NCI-H1930 (cell line): ENCODE measurements around the gene CERT1.
A peak's percentile ranks its signal among the peaks of the same experiment; 100 is the strongest.

Experiments used
- DNase-seq, 2 experiments: peaks; one replicate each; lab custom pipeline; 2025; lab: John Stamatoyannopoulos, UW

CERT1 gene

DNA sequence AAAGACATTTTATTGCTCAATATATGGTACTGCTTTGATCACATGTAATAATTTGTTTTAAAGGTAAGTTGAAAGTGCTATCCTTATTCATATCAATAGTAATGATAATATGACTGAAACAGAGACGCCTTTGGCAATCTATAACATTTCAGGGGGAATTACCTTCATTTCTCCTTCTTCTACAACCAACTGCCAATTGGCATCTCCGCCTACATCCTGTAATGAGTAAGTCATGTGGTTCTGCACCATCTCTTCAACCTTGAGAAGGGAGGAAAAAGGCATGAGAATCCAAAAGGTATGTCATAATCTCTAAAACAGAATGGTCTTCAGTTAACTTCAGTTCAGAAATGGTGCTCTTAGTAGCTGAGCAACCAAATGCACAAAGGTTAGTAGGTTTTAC is 122.0 kb downstream of the CERT1 start:
- DNase-seq, result no peak

DNA sequence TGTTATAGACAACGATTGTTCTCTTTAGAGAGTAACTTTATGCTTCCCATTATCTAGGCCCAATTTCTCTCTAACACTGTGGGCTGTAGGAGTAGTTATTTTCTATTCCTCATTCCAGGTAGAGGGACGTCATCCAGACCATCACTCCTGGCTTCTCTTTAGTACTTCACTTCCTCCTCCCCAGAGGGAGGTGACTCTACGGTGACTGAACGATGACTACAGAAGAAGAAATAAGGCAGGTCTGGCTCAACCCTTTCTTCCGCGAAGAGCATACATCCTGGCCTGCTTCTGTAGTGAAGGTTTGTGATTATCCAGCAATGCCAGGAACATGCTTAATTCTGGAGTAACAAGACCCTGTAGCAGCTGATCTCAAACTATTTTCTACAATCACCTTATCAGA is 123.6 kb downstream of the CERT1 start:
- no peak for DNase-seq

DNA sequence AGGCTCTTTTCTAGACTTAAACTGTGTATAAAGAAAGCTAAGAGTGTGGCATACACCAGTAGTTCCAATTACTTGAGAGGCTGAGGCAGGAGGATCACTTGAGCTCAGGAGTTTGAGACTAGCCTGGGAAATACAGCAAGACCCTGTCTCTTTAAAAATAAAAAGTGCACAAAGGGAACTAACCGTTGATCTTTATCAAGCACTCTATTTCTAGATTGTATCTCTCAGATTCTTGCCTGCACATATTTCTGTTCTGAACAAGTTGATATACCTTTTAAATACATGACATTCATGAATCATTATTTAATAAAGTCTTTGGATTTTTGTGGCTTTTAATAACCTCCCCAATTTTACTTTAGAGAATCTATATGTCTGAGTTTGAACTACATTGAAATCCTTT is 127.2 kb downstream of the CERT1 start:
- no peak for DNase-seq

DNA sequence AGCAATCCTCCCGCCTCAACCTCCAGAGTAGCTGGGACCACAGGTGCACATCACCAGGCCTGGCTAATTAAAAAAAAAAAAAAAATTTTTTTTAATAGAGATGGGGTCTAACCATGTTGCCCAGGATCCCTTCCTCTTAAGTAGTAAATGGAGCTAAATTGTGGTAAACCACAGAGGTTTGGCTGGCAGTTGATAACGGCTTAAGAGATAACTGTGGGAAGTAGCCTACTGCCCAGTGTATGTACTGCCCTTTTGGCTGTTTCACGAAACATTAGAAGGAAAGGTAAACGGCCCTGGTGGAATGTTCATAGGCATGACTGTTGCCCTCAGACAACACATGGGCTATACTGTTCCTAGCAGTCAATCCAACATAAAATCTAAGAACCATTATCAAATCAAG is 130.0 kb downstream of the CERT1 start:
- no peak for DNase-seq

DNA sequence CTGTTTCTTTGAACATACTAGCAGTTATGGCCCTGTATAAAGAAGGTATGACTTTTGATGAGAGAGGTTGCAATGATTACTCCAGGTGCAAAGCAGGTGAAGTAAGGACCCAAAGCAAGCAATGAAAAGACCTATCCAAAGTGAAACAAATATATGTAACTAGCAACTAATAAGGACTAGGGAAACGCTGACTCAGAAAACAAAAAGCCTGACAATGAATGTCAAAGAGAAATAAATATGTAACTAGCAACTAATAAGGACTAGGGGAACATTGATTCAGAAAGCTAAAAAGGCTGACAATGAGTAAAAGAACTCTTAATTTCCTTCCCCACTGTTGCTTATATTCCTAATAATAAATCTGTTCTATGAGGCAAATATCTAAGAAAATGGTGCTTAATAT is 131.3 kb downstream of the CERT1 start:
- DNase-seq, result no peak

DNA sequence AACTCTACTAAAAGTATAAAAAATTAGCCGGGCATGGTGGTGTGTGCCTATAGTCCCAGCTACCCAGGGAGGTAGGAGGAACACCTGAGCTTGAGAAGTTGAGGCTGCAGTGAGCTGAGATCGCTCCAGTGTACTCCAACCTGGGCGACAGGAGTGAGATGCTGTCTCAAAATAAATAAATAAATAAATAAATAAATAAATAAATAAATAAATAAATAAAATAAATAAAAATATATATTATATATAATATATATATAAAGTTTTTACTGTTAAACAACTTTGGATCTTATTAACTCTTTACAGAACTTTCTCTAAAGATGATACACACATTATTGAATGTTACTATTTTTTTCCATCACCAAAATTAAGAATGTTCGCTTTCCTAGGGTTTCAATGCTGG is 136.0 kb downstream of the CERT1 start:
- no peak for DNase-seq

DNA sequence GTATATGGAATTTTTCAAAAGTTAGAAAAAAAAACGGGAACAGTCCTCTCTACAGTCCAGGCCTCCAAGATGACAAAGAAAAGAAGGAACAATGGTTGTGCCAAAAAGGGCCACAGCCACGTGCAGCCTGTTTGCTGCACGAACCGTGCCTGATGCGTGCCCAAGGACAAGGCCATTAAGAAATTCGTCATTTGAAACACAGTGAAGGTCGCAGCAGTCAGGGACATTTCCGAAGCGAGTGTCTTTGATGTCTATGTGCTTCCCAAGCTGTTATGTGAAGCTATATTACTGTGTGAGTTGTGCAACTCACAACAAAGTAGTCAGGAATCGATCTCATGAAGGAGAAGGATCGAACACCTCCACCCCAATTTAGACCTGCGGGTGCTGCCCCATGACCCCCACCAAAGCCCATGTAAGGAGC is 137.0 kb downstream of the CERT1 start:
- DNase-seq, result no peak

DNA sequence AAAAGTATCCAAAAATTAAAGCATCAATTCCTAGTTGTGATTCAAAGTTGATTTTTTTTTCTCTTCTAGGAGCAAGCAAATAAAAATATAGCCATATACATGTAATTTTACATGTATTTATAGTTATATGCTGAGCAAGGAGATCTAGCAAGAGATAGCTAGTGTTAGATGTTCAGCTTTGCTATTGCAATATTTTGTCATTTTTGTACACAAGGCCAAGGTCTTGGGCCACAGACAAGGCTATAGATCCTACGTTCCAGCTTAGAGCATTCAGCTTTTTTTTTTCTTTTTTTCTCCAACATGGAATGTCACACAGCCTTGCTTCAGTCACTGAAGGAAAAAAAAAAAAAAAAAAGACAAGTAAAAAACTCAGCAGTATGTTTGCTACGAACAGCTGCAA is 137.6 kb downstream of the CERT1 start:
- no peak for DNase-seq

DNA sequence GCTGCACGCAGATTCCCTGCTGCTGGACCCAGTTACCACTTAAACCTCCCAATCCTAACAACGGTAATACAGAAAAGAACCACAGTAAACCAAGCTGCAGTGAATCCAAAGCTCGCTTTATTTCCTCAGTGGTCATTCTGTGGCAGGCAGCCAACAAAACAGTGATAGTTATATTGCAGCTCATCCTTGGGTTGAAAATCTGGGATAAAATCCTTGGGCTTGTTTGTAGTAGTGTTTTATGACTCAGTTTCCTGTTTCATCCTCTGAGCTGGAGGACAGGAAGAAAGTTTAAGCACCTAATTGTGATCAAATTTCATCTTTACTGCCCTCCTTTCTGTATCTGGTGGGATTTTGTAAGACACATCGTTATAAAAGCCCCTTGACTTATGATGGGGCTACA is 143.0 kb downstream of the CERT1 start:
- no peak for DNase-seq

DNA sequence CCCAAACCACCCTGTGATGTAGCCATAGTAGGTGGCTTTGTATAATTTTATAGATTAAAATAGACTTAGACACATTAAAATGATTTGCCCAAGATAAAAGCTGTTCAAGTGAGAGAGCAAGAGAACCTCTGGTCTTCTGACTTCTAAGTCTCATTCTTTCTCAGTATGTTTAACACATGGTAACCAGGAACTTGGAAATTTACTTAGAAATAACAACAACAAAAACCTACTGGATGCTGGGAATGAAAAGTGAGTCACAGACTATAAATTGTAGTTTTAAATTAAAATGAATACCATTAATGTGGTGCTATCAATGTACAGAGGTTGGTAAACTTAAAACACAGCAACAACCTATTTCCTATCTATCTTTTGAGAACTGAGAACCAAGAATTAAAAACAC is 144.0 kb downstream of the CERT1 start:
- no peak for DNase-seq

DNA sequence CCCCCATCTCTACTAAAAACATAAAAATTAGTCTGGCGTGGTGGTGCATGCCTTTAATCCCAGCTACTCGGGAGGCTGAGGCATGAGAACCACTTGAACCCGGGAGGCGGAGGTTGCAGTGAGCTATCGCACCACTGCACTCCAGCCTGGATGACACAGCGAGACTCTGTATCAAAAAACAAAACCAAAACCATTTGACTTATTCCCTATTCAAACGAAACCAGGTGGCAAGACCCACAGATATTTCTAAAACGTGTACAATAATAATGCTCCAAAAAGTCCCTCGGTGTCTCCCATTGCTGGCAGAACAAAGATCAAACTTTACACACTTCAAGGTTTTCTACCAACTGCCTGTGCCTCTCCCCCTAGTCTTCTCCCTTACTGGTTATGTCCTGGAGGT is 144.6 kb downstream of the CERT1 start:
- DNase-seq, result no peak

DNA sequence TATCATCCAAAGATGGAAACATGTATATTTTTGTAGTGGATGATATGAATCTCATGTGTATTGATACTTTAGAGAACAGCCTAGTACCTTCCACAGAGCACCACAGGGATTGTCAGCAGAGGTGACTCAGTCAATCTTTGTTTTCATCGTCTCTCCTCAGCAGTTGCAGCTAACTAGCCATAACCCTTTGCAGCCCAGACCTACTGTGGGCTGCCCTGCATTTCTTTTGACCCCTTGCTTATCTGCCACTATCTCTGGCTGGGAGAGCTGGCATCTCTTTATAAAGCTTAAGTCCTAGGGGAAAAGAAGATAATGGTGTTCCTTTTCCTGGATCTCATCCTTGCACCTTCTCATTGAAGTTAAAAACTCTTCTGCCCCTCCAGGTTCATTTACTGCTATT is 145.7 kb downstream of the CERT1 start:
- DNase-seq, result no peak

DNA sequence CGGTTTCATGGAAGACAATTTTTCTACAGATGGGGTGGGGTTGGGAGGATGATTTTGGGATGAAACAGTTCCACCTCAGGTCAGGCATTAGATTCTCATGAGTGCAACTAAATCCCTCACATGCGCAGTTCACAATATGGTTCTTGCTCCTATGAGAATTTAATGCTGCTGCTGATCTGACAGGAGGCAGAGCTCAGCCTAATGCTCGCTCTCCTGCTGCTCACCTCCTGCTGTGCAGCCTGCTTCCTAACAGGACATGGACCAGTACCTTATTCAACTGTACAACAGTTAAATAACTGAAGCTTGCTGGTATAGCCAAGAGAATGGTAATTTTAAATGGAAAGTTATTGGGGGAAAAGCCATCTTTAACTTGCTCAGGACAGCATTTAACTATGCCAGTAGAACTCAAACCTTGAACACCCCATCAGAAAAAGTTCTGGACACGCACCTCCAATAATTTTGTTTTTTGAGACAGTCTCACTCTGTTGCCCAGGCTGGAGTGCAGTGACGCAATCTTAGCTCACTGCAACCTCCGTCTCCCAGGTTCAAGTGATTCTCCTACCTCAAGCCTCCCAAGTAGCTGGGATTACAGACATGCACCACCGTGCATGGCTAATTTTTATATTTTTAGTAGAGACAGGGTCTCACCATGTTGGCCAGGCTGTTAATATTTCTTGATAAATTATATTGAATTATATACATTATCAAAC is 146.7 kb downstream of the CERT1 start:
- no peak for DNase-seq

DNA sequence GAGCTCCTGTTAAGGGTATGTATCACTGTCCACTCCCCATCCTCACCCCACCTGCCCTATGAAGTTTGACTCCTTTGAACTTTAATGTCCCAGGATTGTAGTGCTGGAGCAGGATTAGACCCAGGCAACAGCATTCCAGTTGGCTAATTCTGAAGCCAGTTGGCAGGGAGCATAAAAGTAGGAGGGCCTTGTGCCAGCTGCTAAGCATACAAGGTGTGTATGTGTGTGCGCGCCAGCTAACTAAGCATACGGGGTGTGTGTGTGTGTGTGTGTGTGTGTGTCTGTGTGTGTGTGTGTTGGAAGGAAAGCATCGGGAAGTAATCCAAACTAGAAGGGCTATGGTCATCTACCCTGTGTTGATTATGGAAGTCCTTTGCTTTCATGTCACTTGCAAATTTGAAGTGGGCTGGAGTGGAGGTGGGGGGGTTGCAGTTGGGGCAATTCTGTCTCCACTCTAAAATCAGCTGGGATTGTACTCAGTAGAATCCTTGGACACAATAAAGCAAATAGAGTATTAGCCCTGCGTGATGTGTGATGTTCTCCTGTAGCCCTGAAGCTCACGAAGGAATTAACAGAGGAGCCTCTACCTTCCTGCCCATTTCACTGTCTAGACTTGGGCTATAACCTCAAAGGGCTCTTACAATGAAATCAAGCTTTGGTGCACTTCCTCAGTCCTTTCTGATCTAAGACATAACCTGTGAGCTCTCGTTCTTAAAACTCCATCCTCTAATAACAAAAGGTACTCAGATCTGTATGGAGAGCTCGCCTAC is 147.5 kb downstream of the CERT1 start:
- DNase-seq, result no peak

DNA sequence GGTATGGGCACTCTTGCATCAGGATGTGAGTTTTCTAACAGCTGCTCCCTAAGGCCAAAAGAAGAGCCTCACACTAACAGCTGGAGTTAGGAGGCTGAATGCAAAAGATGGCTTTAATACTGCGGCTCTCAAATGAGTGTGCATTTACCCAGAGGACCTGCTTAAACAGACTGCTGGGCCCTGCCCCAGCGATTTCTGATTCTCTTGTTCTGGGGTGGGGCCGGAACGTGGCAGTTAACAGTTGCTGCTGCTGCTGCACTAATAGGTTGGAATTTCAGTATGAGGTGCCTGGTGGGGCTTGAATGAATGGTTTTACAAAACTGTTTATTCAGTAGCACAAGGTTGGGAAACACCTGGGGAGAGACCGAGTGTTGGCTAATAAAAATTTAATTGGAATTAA is 148.3 kb downstream of the CERT1 start:
- no peak for DNase-seq

DNA sequence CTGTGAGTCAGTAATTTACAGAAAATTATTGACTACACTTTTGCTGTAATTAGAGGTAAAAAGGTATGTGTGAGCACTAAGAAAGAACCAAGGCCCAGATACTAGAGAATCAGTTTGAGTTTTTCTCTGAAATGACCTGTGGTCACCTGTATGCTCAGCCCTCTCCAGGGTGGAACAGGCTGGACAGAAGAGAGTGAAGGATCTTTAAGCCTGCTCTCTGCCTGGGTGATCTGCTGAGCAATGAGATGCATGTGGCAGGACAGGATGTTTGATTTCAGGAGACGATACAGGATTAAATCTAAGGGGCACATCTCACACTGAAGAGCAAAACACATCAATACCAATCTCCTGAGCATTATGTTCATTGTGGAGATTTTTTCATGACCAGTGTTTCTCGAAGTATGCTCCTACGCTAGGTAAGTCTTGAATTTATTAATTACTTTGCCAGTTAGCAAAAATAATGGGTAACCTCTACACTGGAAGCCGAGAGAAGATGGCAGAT is 148.9 kb downstream of the CERT1 start:
- DNase-seq, result no peak

DNA sequence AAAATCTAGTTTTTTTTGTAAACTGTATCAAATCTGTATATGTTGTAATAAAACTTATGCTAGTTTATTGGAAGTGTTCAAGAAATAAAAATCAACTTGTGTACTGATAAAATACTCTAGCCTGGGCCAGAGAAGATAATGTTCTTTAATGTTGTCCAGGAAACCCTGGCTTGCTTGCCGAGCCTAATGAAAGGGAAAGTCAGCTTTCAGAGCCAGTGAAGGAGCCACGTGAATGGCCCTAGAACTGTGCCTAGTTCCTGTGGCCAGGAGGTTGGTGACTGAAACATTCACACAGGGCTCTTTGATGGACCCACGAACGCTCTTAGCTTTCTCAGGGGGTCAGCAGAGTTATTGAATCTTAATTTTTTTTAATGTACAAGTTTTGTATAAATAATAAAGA is 150.1 kb downstream of the CERT1 start:
- DNase-seq, result no peak

DNA sequence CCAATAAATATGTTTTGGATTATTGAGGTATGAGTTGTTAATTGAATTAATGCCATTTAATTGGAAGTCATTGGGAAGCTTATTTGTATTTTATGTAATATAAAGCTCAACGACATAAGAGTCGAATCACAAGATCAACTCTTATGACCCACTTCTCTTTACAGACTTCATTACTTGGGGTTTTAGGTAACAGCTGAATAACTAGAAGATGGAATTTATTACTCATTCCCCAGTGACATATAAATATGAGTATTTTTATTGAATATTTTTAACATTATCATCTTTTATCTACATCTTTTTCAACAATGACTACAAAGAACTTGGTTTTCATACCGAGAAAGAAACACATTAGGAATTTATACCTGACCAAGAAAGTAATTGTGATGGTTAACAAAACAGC is 153.3 kb downstream of the CERT1 start:
- DNase-seq, result no peak

DNA sequence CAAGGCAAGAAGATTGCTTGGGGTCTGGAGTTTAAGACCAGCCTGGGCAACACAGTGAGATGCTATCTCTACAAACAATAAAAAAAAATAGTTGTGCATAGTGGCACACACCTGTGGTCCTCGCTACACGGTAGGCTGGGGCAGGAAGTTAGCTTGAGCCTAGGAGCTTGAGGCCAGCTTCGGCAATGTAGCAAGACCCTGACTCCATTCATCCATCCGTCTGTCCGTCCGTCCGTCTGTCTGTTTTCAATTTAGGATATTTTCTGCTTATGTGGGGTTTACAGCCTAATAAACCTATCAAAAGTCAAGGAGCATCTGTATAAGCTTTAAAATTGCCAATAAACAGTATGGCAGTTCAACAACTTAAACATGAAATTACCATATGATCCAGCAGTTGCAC is 154.7 kb downstream of the CERT1 start:
- no peak for DNase-seq

DNA sequence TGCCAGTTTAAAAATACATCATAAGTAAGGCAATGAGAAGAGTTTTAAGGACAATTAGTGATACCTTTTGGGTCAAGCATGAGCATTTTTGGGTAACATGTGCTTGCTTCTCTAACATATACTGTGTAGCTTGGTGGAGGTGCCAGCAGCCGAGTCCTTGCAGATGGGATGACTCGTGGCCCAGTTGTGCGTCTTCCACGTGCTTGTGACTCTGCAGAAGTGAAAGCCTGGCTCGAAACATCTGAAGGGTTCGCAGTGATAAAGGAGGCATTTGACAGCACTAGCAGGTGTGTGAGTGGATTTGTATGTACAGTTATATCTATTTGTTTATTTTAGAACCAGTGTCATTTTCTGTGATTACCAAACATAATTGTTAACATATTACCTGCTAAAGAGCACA is 156.2 kb downstream of the CERT1 start:
- peak in 1 of 2 experiments; percentile 2 for DNase-seq

DNA sequence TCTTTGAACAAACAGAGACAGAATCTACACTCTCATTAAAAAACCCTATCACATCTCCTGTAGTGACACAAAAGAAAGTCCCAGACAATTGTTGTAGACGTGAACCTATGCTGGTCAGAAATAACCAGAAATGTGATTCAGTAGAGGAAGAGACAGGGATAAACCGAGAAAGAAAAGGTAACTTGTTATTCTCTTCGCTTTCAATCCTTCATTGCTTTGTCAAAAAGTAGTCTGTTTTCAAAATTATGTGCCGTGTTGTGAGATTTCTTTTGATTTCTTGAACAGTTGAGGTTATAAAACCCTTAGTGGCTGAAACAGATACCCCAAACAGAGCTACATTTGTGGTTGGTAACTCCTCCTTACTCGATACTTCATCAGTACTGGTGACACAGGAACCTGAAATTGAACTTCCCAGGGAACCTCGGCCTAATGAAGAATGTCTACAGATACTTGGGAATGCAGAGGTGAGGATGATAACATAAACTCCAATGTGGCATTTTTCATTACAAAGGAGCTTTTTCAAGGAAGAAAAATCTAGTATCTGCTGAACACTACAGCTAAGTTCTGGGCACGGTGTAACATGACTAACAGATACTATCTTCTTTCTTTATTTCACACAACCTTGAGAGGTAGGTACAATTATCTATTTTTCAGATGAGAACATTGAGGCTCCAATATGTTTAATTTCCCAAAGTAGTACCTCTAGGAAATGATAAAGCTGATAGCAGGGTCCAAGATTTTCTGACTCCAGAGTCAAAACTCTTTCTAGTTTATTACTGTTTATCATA is 160.1 kb downstream of the CERT1 start:
- DNase-seq, result no peak

DNA sequence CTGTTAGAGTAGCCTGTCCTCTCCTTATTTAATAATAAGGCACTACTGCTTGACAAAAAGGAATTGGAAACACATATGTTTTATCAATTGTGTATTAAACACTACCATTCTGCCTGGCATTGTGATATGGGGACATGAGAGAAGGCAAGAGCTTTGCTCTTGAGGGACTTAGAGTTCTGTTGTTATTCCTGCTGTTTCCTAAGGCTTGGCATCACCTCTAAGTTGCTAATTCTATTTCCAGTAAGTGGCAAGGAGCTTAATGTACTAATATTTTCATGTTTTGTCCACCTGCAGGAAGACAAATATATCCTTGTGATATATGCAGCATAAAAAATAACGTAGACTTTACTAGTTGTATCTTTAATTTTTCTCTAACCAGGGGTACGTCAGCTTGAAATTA is 161.8 kb downstream of the CERT1 start:
- no peak for DNase-seq

DNA sequence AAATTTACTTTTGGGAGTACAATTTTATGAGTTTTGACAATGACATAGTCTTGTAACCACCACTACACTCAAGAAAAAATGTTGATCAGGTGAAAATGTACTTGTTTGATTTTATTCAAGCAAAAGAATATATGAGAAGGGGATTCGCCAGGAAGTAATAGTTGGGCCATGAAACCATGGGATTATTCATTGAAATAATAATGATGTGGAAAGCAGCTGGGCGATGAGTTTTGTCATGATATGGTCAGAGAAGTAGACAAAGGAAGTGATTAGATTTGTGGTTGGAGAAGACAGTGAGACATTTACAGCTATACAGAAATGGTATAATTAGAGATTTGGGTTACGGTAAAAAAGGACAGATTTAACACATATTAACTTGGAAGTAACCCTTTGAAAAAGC is 163.2 kb downstream of the CERT1 start:
- DNase-seq, result no peak
